Non-pigmented ciliary epithelial cell (primary cell): ENCODE results near the gene LYZL6.
"Not testable (repeated sequence)": the region's sequence is repeated elsewhere in the genome, so short reads cannot be mapped to it uniquely, and the experiment has no call there.

Experiments
- DNase-seq: peaks from one replicate; pipeline ENCODE4 v3.0.0-alpha.2; 2010; ENCODE audit warnings: low read depth

The LYZL6 gene

GRCh38 chr17:35944151-35944550 lies 638 bp upstream of the LYZL6 start:
- DNase-seq, result no peak

- no peak for DNase-seq
Measured at GRCh38 chr17:35942588-35943186, 826 bp downstream of the LYZL6 start.

GRCh38 chr17:35938492-35938891 lies 5.0 kb downstream of the LYZL6 start:
- DNase-seq, result not testable (repeated sequence)

GRCh38 chr17:35936063-35936462 lies 7.5 kb downstream of the LYZL6 start:
- DNase-seq, result no peak

- DNase-seq, result no peak
Measured at GRCh38 chr17:35934760-35935159, 8.8 kb downstream of the LYZL6 start.

- DNase-seq, result no peak
Measured at GRCh38 chr17:35932586-35932985, 10.9 kb downstream of the LYZL6 start.

- no peak for DNase-seq
Measured at GRCh38 chr17:35931794-35932425, 11.6 kb downstream of the LYZL6 start.

- no peak for DNase-seq
Measured at GRCh38 chr17:35930211-35931065, 13.1 kb downstream of the LYZL6 start, which contains the start of gene RDM1. RDM1 (minus strand) TSS chr17:35930773; CDS start chr17:35930727, 46 bp downstream.

GRCh38 chr17:35927714-35928113 lies 15.8 kb downstream of the LYZL6 start:
- DNase-seq, result no peak

GRCh38 chr17:35923609-35924114 lies 19.9 kb downstream of the LYZL6 start:
- DNase-seq, result no peak

GRCh38 chr17:35920229-35920628 lies 23.3 kb downstream of the LYZL6 start:
- no peak for DNase-seq

GRCh38 chr17:35918665-35919064 lies 24.8 kb downstream of the LYZL6 start:
- DNase-seq, result no peak

- DNase-seq, result no peak
Measured at GRCh38 chr17:35917519-35918213, 25.8 kb downstream of the LYZL6 start.

- no peak for DNase-seq
Measured at GRCh38 chr17:35915153-35915964, 28.2 kb downstream of the LYZL6 start.

- no peak for DNase-seq
Measured at GRCh38 chr17:35914354-35914753, 29.2 kb downstream of the LYZL6 start.

- DNase-seq, result no peak
Measured at GRCh38 chr17:35913609-35914008, 29.9 kb downstream of the LYZL6 start.

GRCh38 chr17:35912942-35913341 lies 30.6 kb downstream of the LYZL6 start:
- DNase-seq, result no peak

- no peak for DNase-seq
Measured at GRCh38 chr17:35912339-35912912, 31.1 kb downstream of the LYZL6 start.

- no peak for DNase-seq
Measured at GRCh38 chr17:35909408-35909807, 34.1 kb downstream of the LYZL6 start.

GRCh38 chr17:35907691-35908090 lies 35.8 kb downstream of the LYZL6 start:
- no peak for DNase-seq
